ENCODE data around the gene KBTBD4.
A peak's percentile ranks its signal among the peaks of the same experiment; 100 is the strongest.

Gene KBTBD4

GRCh38 chr11:47587039-47587716 is 8.4 kb upstream of the KBTBD4 start:
- Histone ChIP-seq H3K36me3 (ENCODE audit: insufficient read depth, low read length) (peaks cover 26% of the 10 kb centered on the region), H2AFZ (ENCODE audit: low read depth, low read length) (no peak overlapping the region), H3K4me1 (ENCODE audit: insufficient read depth, low read length) (peaks cover 10% of the 10 kb centered on the region), H3K27me3 (ENCODE audit: insufficient read depth, low read length) (no peaks in the 10 kb centered on the region), H3K4me3 (ENCODE audit: low read length) (no peak overlapping the region), H3K9me3 (ENCODE audit: low read length) (no peaks in the 10 kb centered on the region)

GRCh38 chr11:47586098-47586855 is 7.5 kb upstream of the KBTBD4 start, which contains the start of gene FAM180B:
Gene FAM180B (plus strand): TSS chr11:47586678. CDS start chr11:47586769, 91 bp downstream.
- no peak within 1 kb of the TSS for H2AFZ ChIP-seq (ENCODE audit: low read depth, low read length)
- H3K4me1 ChIP-seq (ENCODE audit: insufficient read depth, low read length) = peaks cover 3% of the 10 kb centered on the region
- H3K4me3 ChIP-seq (ENCODE audit: low read length) = no peak within 1 kb of the TSS
- no peaks in the 10 kb centered on the region for H3K9me3 ChIP-seq (ENCODE audit: low read length)
- no peaks in the 10 kb centered on the region for H3K27me3 ChIP-seq (ENCODE audit: insufficient read depth, low read length)
- H3K36me3 ChIP-seq (ENCODE audit: insufficient read depth, low read length) = peaks cover 35% of the 10 kb centered on the region

- Histone ChIP-seq H3K4me3 (ENCODE audit: low read length) (no peak overlapping the region), H2AFZ (ENCODE audit: low read depth, low read length) (no peak overlapping the region), H3K27me3 (ENCODE audit: insufficient read depth, low read length) (no peaks in the 10 kb centered on the region), H3K36me3 (ENCODE audit: insufficient read depth, low read length) (peaks cover 48% of the 10 kb centered on the region), H3K4me1 (ENCODE audit: insufficient read depth, low read length) (peaks cover 12% of the 10 kb centered on the region), H3K9me3 (ENCODE audit: low read length) (no peaks in the 10 kb centered on the region)
Measured at GRCh38 chr11:47583844-47584243, 5.1 kb upstream of the KBTBD4 start.

GRCh38 chr11:47577460-47578041 is 1.2 kb downstream of the KBTBD4 start:
- peaks cover 23% of the 10 kb centered on the region for H3K4me1 ChIP-seq (ENCODE audit: insufficient read depth, low read length)
- no peaks in the 10 kb centered on the region for H3K27me3 ChIP-seq (ENCODE audit: insufficient read depth, low read length)
- peak overlapping the region; percentile 66 for H3K4me3 ChIP-seq (ENCODE audit: low read length)
- H3K36me3 ChIP-seq (ENCODE audit: insufficient read depth, low read length) = peaks cover 49% of the 10 kb centered on the region
- H3K9me3 ChIP-seq (ENCODE audit: low read length) = no peaks in the 10 kb centered on the region
- no peak overlapping the region for H2AFZ ChIP-seq (ENCODE audit: low read depth, low read length)

GRCh38 chr11:47573321-47573720 is 5.4 kb downstream of the KBTBD4 start:
- Histone ChIP-seq H3K27me3 (ENCODE audit: insufficient read depth, low read length) (no peaks in the 10 kb centered on the region), H3K4me3 (ENCODE audit: low read length) (no peak overlapping the region), H3K4me1 (ENCODE audit: insufficient read depth, low read length) (peaks cover 14% of the 10 kb centered on the region), H3K9me3 (ENCODE audit: low read length) (no peaks in the 10 kb centered on the region), H3K36me3 (ENCODE audit: insufficient read depth, low read length) (peaks cover 39% of the 10 kb centered on the region), H2AFZ (ENCODE audit: low read depth, low read length) (no peak overlapping the region)

GRCh38 chr11:47572715-47573255 is 6.0 kb downstream of the KBTBD4 start:
- H3K9me3 ChIP-seq (ENCODE audit: low read length) = no peaks in the 10 kb centered on the region
- peaks cover 39% of the 10 kb centered on the region for H3K36me3 ChIP-seq (ENCODE audit: insufficient read depth, low read length)
- no peak overlapping the region for H2AFZ ChIP-seq (ENCODE audit: low read depth, low read length)
- H3K4me3 ChIP-seq (ENCODE audit: low read length) = no peak overlapping the region
- H3K4me1 ChIP-seq (ENCODE audit: insufficient read depth, low read length) = peaks cover 9% of the 10 kb centered on the region
- no peaks in the 10 kb centered on the region for H3K27me3 ChIP-seq (ENCODE audit: insufficient read depth, low read length)

- H3K36me3 ChIP-seq (ENCODE audit: insufficient read depth, low read length) = peaks cover 39% of the 10 kb centered on the region
- H3K9me3 ChIP-seq (ENCODE audit: low read length) = no peaks in the 10 kb centered on the region
- no peak overlapping the region for H3K4me3 ChIP-seq (ENCODE audit: low read length)
- peaks cover under 1% of the 10 kb centered on the region for H3K4me1 ChIP-seq (ENCODE audit: insufficient read depth, low read length)
- no peak overlapping the region for H2AFZ ChIP-seq (ENCODE audit: low read depth, low read length)
- no peaks in the 10 kb centered on the region for H3K27me3 ChIP-seq (ENCODE audit: insufficient read depth, low read length)
Measured at GRCh38 chr11:47571895-47572294, 6.9 kb downstream of the KBTBD4 start.

GRCh38 chr11:47571357-47571729 is 7.4 kb downstream of the KBTBD4 start:
- H3K36me3 ChIP-seq (ENCODE audit: insufficient read depth, low read length) = peaks cover 39% of the 10 kb centered on the region
- H3K27me3 ChIP-seq (ENCODE audit: insufficient read depth, low read length) = no peaks in the 10 kb centered on the region
- H3K9me3 ChIP-seq (ENCODE audit: low read length) = no peaks in the 10 kb centered on the region
- H2AFZ ChIP-seq (ENCODE audit: low read depth, low read length) = no peak overlapping the region
- H3K4me3 ChIP-seq (ENCODE audit: low read length) = no peak overlapping the region
- no peaks in the 10 kb centered on the region for H3K4me1 ChIP-seq (ENCODE audit: insufficient read depth, low read length)

- Histone ChIP-seq H3K9me3 (ENCODE audit: low read length) (no peaks in the 10 kb centered on the region), H3K36me3 (ENCODE audit: insufficient read depth, low read length) (peaks cover 38% of the 10 kb centered on the region), H3K27me3 (ENCODE audit: insufficient read depth, low read length) (no peaks in the 10 kb centered on the region), H3K4me1 (ENCODE audit: insufficient read depth, low read length) (no peaks in the 10 kb centered on the region), H2AFZ (ENCODE audit: low read depth, low read length) (no peak overlapping the region), H3K4me3 (ENCODE audit: low read length) (no peak overlapping the region)
Measured at GRCh38 chr11:47570651-47571356, 8.0 kb downstream of the KBTBD4 start.

- Histone ChIP-seq H3K27me3 (ENCODE audit: insufficient read depth, low read length) (no peaks in the 10 kb centered on the region), H2AFZ (ENCODE audit: low read depth, low read length) (no peak overlapping the region), H3K9me3 (ENCODE audit: low read length) (no peaks in the 10 kb centered on the region), H3K4me1 (ENCODE audit: insufficient read depth, low read length) (no peaks in the 10 kb centered on the region), H3K36me3 (ENCODE audit: insufficient read depth, low read length) (peaks cover 30% of the 10 kb centered on the region), H3K4me3 (ENCODE audit: low read length) (no peak overlapping the region)
Measured at GRCh38 chr11:47569646-47570045, 9.1 kb downstream of the KBTBD4 start.

GRCh38 chr11:47566149-47566698 is 12.5 kb downstream of the KBTBD4 start:
- no peaks in the 10 kb centered on the region for H3K4me1 ChIP-seq (ENCODE audit: insufficient read depth, low read length)
- H3K36me3 ChIP-seq (ENCODE audit: insufficient read depth, low read length) = peaks cover 3% of the 10 kb centered on the region
- H2AFZ ChIP-seq (ENCODE audit: low read depth, low read length) = peak overlapping the region; percentile 49
- H3K27me3 ChIP-seq (ENCODE audit: insufficient read depth, low read length) = no peaks in the 10 kb centered on the region
- H3K4me3 ChIP-seq (ENCODE audit: low read length) = peak overlapping the region; percentile 42
- H3K9me3 ChIP-seq (ENCODE audit: low read length) = no peaks in the 10 kb centered on the region

- peak within 1 kb of the TSS; percentile 42 for H3K4me3 ChIP-seq (ENCODE audit: low read length)
- peak within 1 kb of the TSS; percentile 49 for H2AFZ ChIP-seq (ENCODE audit: low read depth, low read length)
- H3K9me3 ChIP-seq (ENCODE audit: low read length) = no peaks in the 10 kb centered on the region
- H3K4me1 ChIP-seq (ENCODE audit: insufficient read depth, low read length) = no peaks in the 10 kb centered on the region
- no peaks in the 10 kb centered on the region for H3K36me3 ChIP-seq (ENCODE audit: insufficient read depth, low read length)
- H3K27me3 ChIP-seq (ENCODE audit: insufficient read depth, low read length) = no peaks in the 10 kb centered on the region
Measured at GRCh38 chr11:47565340-47566148, 13.2 kb downstream of the KBTBD4 start, which contains the start of gene PTPMT1. Gene PTPMT1 (plus strand): TSS chr11:47565599. CDS start chr11:47565623, 24 bp downstream.

All from neuron (in vitro differentiated cells).